Epithelial cell of esophagus (primary cell): ENCODE results near the gene PPP2R2C.

Experiments
- DNase-seq: peaks from one replicate; pipeline ENCODE4 v3.0.0; 2010; ENCODE audit warnings: low read depth
- H3K4me3 ChIP-seq: 2 replicates; pipeline ENCODE4 v1.5.1; 2011; ENCODE audit warnings: mild to moderate bottlenecking, low read length, control low read depth
- CTCF ChIP-seq: IDR thresholded peaks from 2 replicates; pipeline ENCODE4 v1.5.1; 2011; ENCODE audit warnings: low read depth, mild to moderate bottlenecking, low read length, control low read depth, inconsistent platforms; ENCODE audit not compliant: insufficient read depth; ENCODE audit errors: missing control alignments

PPP2R2C gene

GRCh38 chr4:6396696-6397236 is 75.6 kb downstream of the PPP2R2C start:
- no peak overlapping the region for H3K4me3 ChIP-seq
- DNase-seq: no peak
- TF ChIP-seq CTCF: no peak

- no peak for DNase-seq
- H3K4me3 ChIP-seq: no peak overlapping the region
- TF ChIP-seq CTCF: no peak
Measured at GRCh38 chr4:6395466-6396228, 76.8 kb downstream of the PPP2R2C start.

- no peak for DNase-seq
- no peak overlapping the region for H3K4me3 ChIP-seq
- TF ChIP-seq CTCF: no peak
Measured at GRCh38 chr4:6394671-6395081, 77.7 kb downstream of the PPP2R2C start.

GRCh38 chr4:6393544-6394475 is 78.6 kb downstream of the PPP2R2C start:
- no peak for TF ChIP-seq CTCF
- no peak for DNase-seq
- no peak overlapping the region for H3K4me3 ChIP-seq

GRCh38 chr4:6393066-6393465 is 79.3 kb downstream of the PPP2R2C start:
- DNase-seq: no peak
- no peak overlapping the region for H3K4me3 ChIP-seq
- no peak for TF ChIP-seq CTCF

- no peak for DNase-seq
- no peak for TF ChIP-seq CTCF
- no peak overlapping the region for H3K4me3 ChIP-seq
Measured at GRCh38 chr4:6392407-6392806, 80.0 kb downstream of the PPP2R2C start.
